ENCODE results near the gene PIR.
A peak's percentile ranks its signal among the peaks of the same experiment; 100 is the strongest.

The PIR gene

GRCh38 chrX:15335135-15336022 lies 157.8 kb downstream of the PIR start, which contains the start of gene PIGA:
Gene PIGA, minus strand, starts transcription at chrX:15335523. Its CDS starts 3,593 bp downstream, at chrX:15331930.
- peaks cover 3 to 10% of the 10 kb centered on the region in 2 donors for H3K4me1 Mint-ChIP-seq
- H3K27me3 Mint-ChIP-seq = peaks cover 0 to 15% of the 10 kb centered on the region in 2 donors
- ATAC-seq (replicated peaks) (peak; percentile 97 to 98), DNase-seq (peak; percentile 90)
- H3K4me3 Mint-ChIP-seq = peak within 1 kb of the TSS; percentile 95 to 97
- H3K9me3 Mint-ChIP-seq = no peaks in the 10 kb centered on the region
- peaks cover 0 to 3% of the 10 kb centered on the region in 2 donors for H3K36me3 Mint-ChIP-seq
- H3K27ac Mint-ChIP-seq = peak within 1 kb of the TSS; percentile 98
